K562 (cell line): ENCODE measurements around the gene HSDL2.

Experiments used
- KAT8 ChIP-seq: fragments of 450-650 bp; IDR thresholded peaks from 2 replicates; pipeline ENCODE4 v1.6.1; 2016; ENCODE audit warnings: low read depth, mild to moderate bottlenecking
- MYC ChIP-seq, 2 experiments: fragments of 250-450 bp in 1 of 2; sonication (Bioruptor Pico) in 1 of 2; IDR thresholded peaks; 2 replicates each; pipeline versions ENCODE4 v1.5.1 to v1.6.1; 2012 to 2021; ENCODE audit warnings: low read depth in 2 of 2, borderline replicate concordance in 1 of 2, improper control_type of control experiment in 1 of 2, low read length in 1 of 2, mild to moderate bottlenecking in 1 of 2, moderate library complexity in 1 of 2
- NR1H2 ChIP-seq: sonication (generic); formaldehyde crosslinking; IDR thresholded peaks from 2 replicates; pipeline ENCODE4 v1.4.0; 2020; ENCODE audit warnings: mild to moderate bottlenecking, missing genetic modification reagents
- POLR2A ChIP-seq: fragments of 450-650 bp; conservative IDR thresholded peaks from 2 replicates; pipeline ENCODE4 v1.6.1; 2016
- RCOR1 ChIP-seq, 2 experiments: IDR thresholded peaks; 2 replicates each; pipeline ENCODE4 v1.6.1; 2012; ENCODE audit warnings: low read depth in 2 of 2, low read length in 2 of 2, borderline replicate concordance in 1 of 2, improper control_type of control experiment in 1 of 2
- ZEB2 ChIP-seq: fragments of 450-650 bp; IDR thresholded peaks from 2 replicates; pipeline ENCODE4 v1.6.1; 2016
- ZNF384 ChIP-seq: IDR thresholded peaks from 2 replicates; pipeline ENCODE4 v1.6.1; 2012; ENCODE audit warnings: low read depth, low read length, improper control_type of control experiment
- TF ChIP-seq, protein P1 (sequence below), 2 experiments: fragments of 200-800 bp in 1 of 2; sonication (Bioruptor generic) in 1 of 2; sonication (generic) in 1 of 2; formaldehyde crosslinking in 1 of 2; IDR thresholded peaks in 1 of 2; conservative IDR thresholded peaks in 1 of 2; 2 replicates each; pipeline versions ENCODE4 v1.5.0 to v1.6.1; 2016 to 2020; ENCODE audit warnings: missing compliant biosample characterization in 1 of 2, missing genetic modification characterization in 1 of 2, missing genetic modification reagents in 1 of 2
- TF ChIP-seq, protein P2 (sequence below): IDR thresholded peaks from 3 replicates; pipeline ENCODE4 v1.6.1; 2011; ENCODE audit warnings: borderline replicate concordance, mild to moderate bottlenecking, moderate library complexity; ENCODE audit not compliant: insufficient read length; ENCODE audit errors: extremely low read depth
- TF ChIP-seq, protein P3 (sequence below), 3 experiments: IDR thresholded peaks in 2 of 3; conservative IDR thresholded peaks in 1 of 3; 2 replicates each; pipeline ENCODE4 v1.5.1; 2011 to 2012; ENCODE audit warnings: low read length in 3 of 3, mild to moderate bottlenecking in 3 of 3, control low read depth in 2 of 3, improper control_type of control experiment in 1 of 3, inconsistent platforms in 1 of 3, low read depth in 1 of 3, mixed read lengths in 1 of 3, moderate library complexity in 1 of 3; ENCODE audit not compliant: insufficient read depth in 2 of 3

- TF ChIP-seq, protein P1, sequence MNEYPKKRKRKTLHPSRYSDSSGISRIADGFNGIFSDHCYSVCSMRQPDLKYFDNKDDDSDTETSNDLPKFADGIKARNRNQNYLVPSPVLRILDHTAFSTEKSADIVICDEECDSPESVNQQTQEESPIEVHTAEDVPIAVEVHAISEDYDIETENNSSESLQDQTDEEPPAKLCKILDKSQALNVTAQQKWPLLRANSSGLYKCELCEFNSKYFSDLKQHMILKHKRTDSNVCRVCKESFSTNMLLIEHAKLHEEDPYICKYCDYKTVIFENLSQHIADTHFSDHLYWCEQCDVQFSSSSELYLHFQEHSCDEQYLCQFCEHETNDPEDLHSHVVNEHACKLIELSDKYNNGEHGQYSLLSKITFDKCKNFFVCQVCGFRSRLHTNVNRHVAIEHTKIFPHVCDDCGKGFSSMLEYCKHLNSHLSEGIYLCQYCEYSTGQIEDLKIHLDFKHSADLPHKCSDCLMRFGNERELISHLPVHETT (CRISPR knock-in tag; conservative IDR thresholded peaks at IDR 0.05 in 1 of 2, IDR thresholded peaks at IDR 0.05 in 1 of 2) = no peak
- TF ChIP-seq KAT8 = no peak
- TF ChIP-seq, protein P2, sequence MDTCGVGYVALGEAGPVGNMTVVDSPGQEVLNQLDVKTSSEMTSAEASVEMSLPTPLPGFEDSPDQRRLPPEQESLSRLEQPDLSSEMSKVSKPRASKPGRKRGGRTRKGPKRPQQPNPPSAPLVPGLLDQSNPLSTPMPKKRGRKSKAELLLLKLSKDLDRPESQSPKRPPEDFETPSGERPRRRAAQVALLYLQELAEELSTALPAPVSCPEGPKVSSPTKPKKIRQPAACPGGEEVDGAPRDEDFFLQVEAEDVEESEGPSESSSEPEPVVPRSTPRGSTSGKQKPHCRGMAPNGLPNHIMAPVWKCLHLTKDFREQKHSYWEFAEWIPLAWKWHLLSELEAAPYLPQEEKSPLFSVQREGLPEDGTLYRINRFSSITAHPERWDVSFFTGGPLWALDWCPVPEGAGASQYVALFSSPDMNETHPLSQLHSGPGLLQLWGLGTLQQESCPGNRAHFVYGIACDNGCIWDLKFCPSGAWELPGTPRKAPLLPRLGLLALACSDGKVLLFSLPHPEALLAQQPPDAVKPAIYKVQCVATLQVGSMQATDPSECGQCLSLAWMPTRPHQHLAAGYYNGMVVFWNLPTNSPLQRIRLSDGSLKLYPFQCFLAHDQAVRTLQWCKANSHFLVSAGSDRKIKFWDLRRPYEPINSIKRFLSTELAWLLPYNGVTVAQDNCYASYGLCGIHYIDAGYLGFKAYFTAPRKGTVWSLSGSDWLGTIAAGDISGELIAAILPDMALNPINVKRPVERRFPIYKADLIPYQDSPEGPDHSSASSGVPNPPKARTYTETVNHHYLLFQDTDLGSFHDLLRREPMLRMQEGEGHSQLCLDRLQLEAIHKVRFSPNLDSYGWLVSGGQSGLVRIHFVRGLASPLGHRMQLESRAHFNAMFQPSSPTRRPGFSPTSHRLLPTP = no peak
- TF ChIP-seq, protein P3, sequence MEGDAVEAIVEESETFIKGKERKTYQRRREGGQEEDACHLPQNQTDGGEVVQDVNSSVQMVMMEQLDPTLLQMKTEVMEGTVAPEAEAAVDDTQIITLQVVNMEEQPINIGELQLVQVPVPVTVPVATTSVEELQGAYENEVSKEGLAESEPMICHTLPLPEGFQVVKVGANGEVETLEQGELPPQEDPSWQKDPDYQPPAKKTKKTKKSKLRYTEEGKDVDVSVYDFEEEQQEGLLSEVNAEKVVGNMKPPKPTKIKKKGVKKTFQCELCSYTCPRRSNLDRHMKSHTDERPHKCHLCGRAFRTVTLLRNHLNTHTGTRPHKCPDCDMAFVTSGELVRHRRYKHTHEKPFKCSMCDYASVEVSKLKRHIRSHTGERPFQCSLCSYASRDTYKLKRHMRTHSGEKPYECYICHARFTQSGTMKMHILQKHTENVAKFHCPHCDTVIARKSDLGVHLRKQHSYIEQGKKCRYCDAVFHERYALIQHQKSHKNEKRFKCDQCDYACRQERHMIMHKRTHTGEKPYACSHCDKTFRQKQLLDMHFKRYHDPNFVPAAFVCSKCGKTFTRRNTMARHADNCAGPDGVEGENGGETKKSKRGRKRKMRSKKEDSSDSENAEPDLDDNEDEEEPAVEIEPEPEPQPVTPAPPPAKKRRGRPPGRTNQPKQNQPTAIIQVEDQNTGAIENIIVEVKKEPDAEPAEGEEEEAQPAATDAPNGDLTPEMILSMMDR (IDR thresholded peaks at IDR 0.05 in 2 of 3, conservative IDR thresholded peaks at IDR 0.05 in 1 of 3; ENCODE audit: insufficient read depth in 2 of 3, low read depth in 1 of 3, low read length in 3 of 3) = no peak
- TF ChIP-seq MYC (IDR thresholded peaks at IDR 0.05; ENCODE audit: low read depth, low read length) = no peak
- TF ChIP-seq MYC (CRISPR knock-in tag; IDR thresholded peaks at IDR 0.05; ENCODE audit: borderline replicate concordance, low read depth) = no peak
- no peak for TF ChIP-seq NR1H2
- TF ChIP-seq ZNF384 = no peak
- TF ChIP-seq POLR2A = no peak
- no peak for TF ChIP-seq ZEB2
- no peak for TF ChIP-seq RCOR1 (IDR thresholded peaks at IDR 0.05; ENCODE audit: borderline replicate concordance in 1 of 2, low read depth in 2 of 2, low read length in 2 of 2)
Observed at GRCh38 chr9:112445196-112445595, 65.3 kb downstream of the HSDL2 start.
